ENCODE measurements around the gene GLIPR2. TPM values are rescaled to one million over a fixed set of nuclear protein-coding genes. Genes with fewer than 3 reads are reported as not detected.

Gene GLIPR2
- total RNA-seq, 4 donors from 2014 or later = 3.3 to 5.3 (median 3.9) TPM

DNA sequence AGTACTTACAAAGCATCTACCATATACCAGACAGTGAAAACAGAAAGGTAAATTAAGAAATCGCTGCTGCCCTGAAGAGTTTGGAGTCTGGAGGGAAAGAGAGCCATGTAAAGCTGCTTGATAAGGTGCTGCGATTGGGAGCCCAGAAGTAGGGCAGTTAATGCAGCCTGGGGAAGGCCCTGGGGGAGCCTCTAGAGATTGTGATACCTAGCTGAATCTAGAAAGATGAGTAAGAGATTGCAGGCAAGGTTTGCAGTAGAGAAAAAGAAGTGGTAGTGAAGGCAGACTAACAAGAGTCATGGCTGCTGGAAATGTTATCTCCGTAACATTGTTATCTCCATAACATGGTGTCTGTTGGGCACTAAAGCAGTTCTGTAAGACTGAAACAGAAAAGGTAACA is 24.0 kb upstream of the GLIPR2 start:
- intact Hi-C loops (cut with DNase I; ENCODE audit: low total_unique reads) = no loop called here
- TF ChIP-seq, protein P1, sequence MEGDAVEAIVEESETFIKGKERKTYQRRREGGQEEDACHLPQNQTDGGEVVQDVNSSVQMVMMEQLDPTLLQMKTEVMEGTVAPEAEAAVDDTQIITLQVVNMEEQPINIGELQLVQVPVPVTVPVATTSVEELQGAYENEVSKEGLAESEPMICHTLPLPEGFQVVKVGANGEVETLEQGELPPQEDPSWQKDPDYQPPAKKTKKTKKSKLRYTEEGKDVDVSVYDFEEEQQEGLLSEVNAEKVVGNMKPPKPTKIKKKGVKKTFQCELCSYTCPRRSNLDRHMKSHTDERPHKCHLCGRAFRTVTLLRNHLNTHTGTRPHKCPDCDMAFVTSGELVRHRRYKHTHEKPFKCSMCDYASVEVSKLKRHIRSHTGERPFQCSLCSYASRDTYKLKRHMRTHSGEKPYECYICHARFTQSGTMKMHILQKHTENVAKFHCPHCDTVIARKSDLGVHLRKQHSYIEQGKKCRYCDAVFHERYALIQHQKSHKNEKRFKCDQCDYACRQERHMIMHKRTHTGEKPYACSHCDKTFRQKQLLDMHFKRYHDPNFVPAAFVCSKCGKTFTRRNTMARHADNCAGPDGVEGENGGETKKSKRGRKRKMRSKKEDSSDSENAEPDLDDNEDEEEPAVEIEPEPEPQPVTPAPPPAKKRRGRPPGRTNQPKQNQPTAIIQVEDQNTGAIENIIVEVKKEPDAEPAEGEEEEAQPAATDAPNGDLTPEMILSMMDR (IDR thresholded peaks at IDR 0.05 in 4 of 5, conservative IDR thresholded peaks at IDR 0.05 in 1 of 5) = no peak
- TF ChIP-seq POLR2A (IDR thresholded peaks at IDR 0.05) = no peak
- no peak overlapping the region for H3K4me3 ChIP-seq
- no peaks in the 10 kb centered on the region for H3K27me3 ChIP-seq
- in situ Hi-C loops (cut with MboI; ENCODE audit: low sequenced_read_pairs in 4 of 4) = no loop called here
- DNase-seq (no peak), ATAC-seq (no peak)
- no peaks in the 10 kb centered on the region for H3K36me3 ChIP-seq
- no peaks in the 10 kb centered on the region for H3K9me3 ChIP-seq
- no peaks in the 10 kb centered on the region for H3K4me1 ChIP-seq
- no peak overlapping the region for H3K27ac ChIP-seq

DNA sequence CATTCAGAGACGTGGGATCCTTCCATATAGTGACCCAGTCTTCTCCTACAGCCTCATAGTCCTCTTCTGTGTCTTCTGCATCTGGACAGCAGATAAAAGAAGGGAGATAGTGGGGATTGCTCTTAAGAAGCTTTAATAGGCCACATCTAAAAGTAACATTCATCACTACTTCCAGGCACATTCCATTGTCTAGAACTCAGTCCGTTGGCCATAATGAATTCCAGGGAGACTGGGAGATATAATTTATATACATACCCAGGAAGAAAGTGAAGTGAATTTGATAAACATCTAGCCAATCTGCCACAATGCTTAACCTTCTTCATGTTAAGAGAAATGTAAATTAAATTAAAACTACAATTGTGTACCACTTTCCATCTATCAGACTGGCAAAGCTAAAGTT is 22.5 kb upstream of the GLIPR2 start:
- in situ Hi-C loops (cut with MboI; ENCODE audit: low sequenced_read_pairs in 4 of 4) (no loop called here), intact Hi-C loops (cut with DNase I; ENCODE audit: low total_unique reads) (no loop called here)
- no peak for ATAC-seq
- H3K27ac ChIP-seq = no peak overlapping the region
- H3K4me3 ChIP-seq = no peak overlapping the region
- H3K4me1 ChIP-seq = no peaks in the 10 kb centered on the region
- no peaks in the 10 kb centered on the region for H3K27me3 ChIP-seq
- DNase-seq = no peak
- H3K9me3 ChIP-seq = no peaks in the 10 kb centered on the region
- no peaks in the 10 kb centered on the region for H3K36me3 ChIP-seq
- no peak for TF ChIP-seq POLR2A (IDR thresholded peaks at IDR 0.05)
- TF ChIP-seq, protein P1 (IDR thresholded peaks at IDR 0.05 in 4 of 5, conservative IDR thresholded peaks at IDR 0.05 in 1 of 5) = no peak

DNA sequence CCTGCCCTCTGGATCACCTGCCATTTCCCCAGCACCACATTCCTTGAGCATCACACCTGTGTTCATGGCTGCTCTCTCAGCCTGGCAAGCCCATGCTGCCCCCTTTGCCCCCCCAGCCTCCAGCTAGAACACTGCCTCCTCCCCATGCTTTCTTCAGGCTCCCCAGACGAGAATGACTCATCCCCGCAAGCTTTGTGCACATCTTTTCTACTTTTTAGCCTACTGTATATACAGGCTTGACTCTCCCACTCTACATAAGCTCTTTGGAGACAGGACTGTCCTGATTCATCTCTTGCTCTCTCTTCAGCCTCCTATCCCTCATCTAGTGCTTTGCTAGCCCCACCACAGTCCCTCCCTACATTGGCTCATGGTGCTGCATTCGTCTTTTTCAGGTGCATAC is 19.9 kb upstream of the GLIPR2 start:
- H3K4me3 ChIP-seq = no peak overlapping the region
- ATAC-seq = no peak
- peaks cover 0 to under 1% of the 10 kb centered on the region in 2 donors for H3K36me3 ChIP-seq
- no peaks in the 10 kb centered on the region for H3K27me3 ChIP-seq
- no peaks in the 10 kb centered on the region for H3K4me1 ChIP-seq
- no peaks in the 10 kb centered on the region for H3K9me3 ChIP-seq
- intact Hi-C loops (cut with DNase I; ENCODE audit: low total_unique reads) (no loop called here), in situ Hi-C loops (cut with MboI; ENCODE audit: low sequenced_read_pairs in 4 of 4) (no loop called here)
- no peak overlapping the region for H3K27ac ChIP-seq
- no peak for DNase-seq
- TF ChIP-seq, protein P1 (IDR thresholded peaks at IDR 0.05 in 4 of 5, conservative IDR thresholded peaks at IDR 0.05 in 1 of 5) = no peak
- no peak for TF ChIP-seq POLR2A (IDR thresholded peaks at IDR 0.05)

DNA sequence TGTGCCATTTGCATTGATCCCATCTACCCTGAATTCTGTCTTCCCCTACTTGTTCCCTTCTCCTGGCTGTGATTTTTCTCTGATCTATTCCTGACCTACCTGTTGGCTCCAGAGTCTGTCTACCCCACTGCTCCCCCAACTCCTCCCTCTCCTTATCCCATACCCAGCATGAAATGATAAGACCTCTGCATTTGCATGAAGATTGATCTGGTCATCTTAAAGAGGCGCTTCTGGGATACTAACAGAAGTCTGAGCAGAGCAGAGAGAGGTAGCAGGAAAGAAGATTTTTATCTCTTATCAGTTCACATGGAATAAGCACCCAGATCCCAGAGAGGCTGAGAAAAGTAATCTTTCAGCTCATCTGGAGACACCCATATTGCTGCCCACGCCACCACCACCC is 18.3 kb upstream of the GLIPR2 start:
- Histone ChIP-seq H3K4me3 (no peak overlapping the region), H3K27me3 (no peaks in the 10 kb centered on the region), H3K4me1 (no peaks in the 10 kb centered on the region), H3K9me3 (no peaks in the 10 kb centered on the region), H3K36me3 (peaks cover 0 to 11% of the 10 kb centered on the region in 2 donors), H3K27ac (no peak overlapping the region)
- no peak for DNase-seq
- in situ Hi-C loops (cut with MboI; ENCODE audit: low sequenced_read_pairs in 4 of 4) (no loop called here), intact Hi-C loops (cut with DNase I; ENCODE audit: low total_unique reads) (no loop called here)
- TF ChIP-seq POLR2A (IDR thresholded peaks at IDR 0.05) = no peak
- TF ChIP-seq, protein P1 (IDR thresholded peaks at IDR 0.05 in 4 of 5, conservative IDR thresholded peaks at IDR 0.05 in 1 of 5) = no peak
- ATAC-seq = no peak

DNA sequence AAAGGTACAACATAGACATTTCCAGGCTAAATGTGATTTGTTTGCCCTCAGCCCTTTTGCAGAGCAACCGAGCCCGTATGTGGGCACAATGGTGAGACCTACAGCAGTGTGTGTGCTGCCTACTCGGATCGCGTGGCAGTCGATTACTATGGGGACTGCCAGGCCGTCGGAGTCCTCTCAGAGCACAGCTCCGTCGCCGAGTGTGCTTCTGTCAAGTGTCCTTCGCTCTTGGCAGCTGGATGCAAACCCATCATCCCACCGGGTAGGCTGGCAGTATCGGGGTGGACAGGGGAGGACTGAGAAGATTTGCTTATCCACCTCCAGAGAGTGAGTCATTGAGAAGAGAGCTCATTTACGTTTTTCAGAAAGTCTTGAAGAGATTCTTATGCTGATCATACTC is 17.8 kb upstream of the GLIPR2 start:
- Histone ChIP-seq H3K27ac (no peak overlapping the region), H3K4me1 (no peaks in the 10 kb centered on the region), H3K36me3 (peaks cover 0 to 11% of the 10 kb centered on the region in 2 donors), H3K9me3 (no peaks in the 10 kb centered on the region), H3K4me3 (no peak overlapping the region), H3K27me3 (no peaks in the 10 kb centered on the region)
- intact Hi-C loops (cut with DNase I; ENCODE audit: low total_unique reads) (no loop called here), in situ Hi-C loops (cut with MboI; ENCODE audit: low sequenced_read_pairs in 4 of 4) (no loop called here)
- DNase-seq (no peak), ATAC-seq (no peak)
- TF ChIP-seq, protein P1 (IDR thresholded peaks at IDR 0.05 in 4 of 5, conservative IDR thresholded peaks at IDR 0.05 in 1 of 5) = no peak
- TF ChIP-seq POLR2A (IDR thresholded peaks at IDR 0.05) = no peak
